Spinal cord (tissue), 10 donors: ENCODE results near the gene PCBP2. TPM values are rescaled to one million over a fixed set of nuclear protein-coding genes. Genes with fewer than 3 reads are reported as not detected.

Experiments
- DNase-seq, 6 donors: peaks; one replicate each; pipeline versions ENCODE4 v3.0.0 to v3.0.0-alpha.2; 2013 to 2015; ENCODE audit warnings: low spot score in 6 of 6, low read depth in 4 of 6
- H3K27ac ChIP-seq: one replicate; pipeline ENCODE4 v1.5.1; 2013; ENCODE audit warnings: low read depth, low read length, control low read depth
- H3K27me3 ChIP-seq: one replicate; pipeline ENCODE4 v1.6.1; 2013; ENCODE audit warnings: low read length; ENCODE audit not compliant: control insufficient read depth, insufficient read depth
- H3K36me3 ChIP-seq: one replicate; pipeline ENCODE4 v1.6.1; 2013; ENCODE audit warnings: low read length; ENCODE audit not compliant: control insufficient read depth, insufficient read depth
- H3K4me1 ChIP-seq: one replicate; pipeline ENCODE4 v1.6.1; 2013; ENCODE audit warnings: low read length; ENCODE audit not compliant: control insufficient read depth, insufficient read depth
- H3K4me3 ChIP-seq: one replicate; pipeline ENCODE4 v1.5.1; 2013; ENCODE audit warnings: low read depth, low read length, control low read depth
- H3K9me3 ChIP-seq: one replicate; pipeline ENCODE4 v1.6.1; 2013; ENCODE audit warnings: low read length; ENCODE audit not compliant: control insufficient read depth, insufficient read depth
- WGBS: methylation state at CpG from one replicate; pipeline ENCODE4 v1.1.5; 2013; ENCODE audit warnings: missing lambda C conversion rate; ENCODE audit not compliant: insufficient coverage; 5-methylcytosine and 5-hydroxymethylcytosine counted together
- polyA plus RNA-seq, 2 donors: library from polyadenylated mRNA; unstranded; fragments of 120-200 nt; gene quantifications; one replicate each; pipeline ENCODE4 v1.2.1, GENCODE V29; 2013; ENCODE audit not compliant: insufficient read length in 2 of 2
- total RNA-seq, 2 donors: library from RNA; depleted of rRNA in 1 of 2; stranded (reverse); fragments of 120-200 nt in 1 of 2; fragments of >200 nt in 1 of 2; gene quantifications; one replicate each; pipeline versions ENCODE4 v1.2.3 to v1.2.4, GENCODE V29; 2013 to 2014
- donor health status: healthy.

Gene PCBP2
- total and polyA plus RNA-seq, 4 donors, result 287 to 700 (median 525) TPM

DNA sequence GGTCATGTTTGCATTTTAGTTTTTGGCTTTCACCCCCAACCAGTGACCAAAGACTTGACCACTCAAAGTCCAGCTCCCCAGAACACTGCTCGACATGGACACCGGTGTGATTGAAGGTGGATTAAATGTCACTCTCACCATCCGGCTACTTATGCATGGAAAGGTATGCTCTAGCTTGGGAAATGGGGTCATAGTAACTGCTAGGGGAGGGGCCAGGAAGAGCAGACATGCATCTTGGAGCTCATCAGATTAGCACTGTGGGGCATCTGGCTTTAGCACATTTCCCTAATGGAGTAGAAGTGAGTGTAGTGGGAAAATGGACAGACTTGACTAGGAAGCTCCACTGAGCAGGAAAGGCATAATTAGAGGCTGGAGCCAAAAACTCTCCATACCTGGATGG lies 2.8 kb downstream of the PCBP2 start:
- H3K9me3 ChIP-seq, result no peaks in the 10 kb centered on the region
- no peak overlapping the region for H3K4me3 ChIP-seq
- no peak for DNase-seq
- no CpG with 5 or more reads among the region's 3 CpGs for WGBS
- no peak overlapping the region for H3K27ac ChIP-seq
- H3K4me1 ChIP-seq, result no peaks in the 10 kb centered on the region
- peaks cover 38% of the 10 kb centered on the region for H3K36me3 ChIP-seq
- no peaks in the 10 kb centered on the region for H3K27me3 ChIP-seq

DNA sequence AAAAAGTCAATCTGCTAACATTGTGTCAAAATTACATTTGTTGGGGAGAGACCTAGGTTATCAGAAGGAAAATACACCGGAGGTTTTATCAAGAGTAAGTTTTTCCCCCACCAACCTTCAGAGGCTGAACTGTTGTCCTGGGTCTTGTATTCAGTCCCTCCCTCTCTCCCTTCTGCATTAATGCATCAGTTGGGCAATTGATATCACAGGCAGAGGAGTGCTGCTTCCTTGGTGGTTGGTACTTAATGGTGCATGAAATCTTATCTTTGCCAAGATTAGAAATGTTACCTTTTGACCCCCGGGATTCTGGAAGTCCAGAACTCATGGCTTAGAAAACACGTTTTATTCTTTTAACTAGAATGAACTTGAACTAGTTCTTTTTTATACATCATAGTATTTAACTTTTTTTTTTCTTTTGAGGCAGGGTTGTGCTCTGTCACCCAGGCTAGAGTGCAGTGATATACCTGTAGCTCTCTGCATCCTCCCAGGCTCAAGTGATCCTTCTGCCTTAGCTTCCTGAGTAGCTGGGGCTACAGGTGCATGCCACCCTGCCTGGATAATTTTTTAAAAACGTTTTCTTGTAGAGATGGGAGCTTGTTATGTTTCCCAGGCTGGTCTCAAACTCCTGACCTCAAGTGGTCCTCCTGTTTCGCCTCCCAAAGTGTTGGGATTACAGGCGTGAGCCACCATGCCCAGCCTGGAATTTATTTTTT lies 4.9 kb downstream of the PCBP2 start:
- no peak overlapping the region for H3K27ac ChIP-seq
- H3K4me3 ChIP-seq, result no peak overlapping the region
- no peak for DNase-seq
- 93% methylated on average over 2 of the region's 6 CpGs for WGBS
- H3K36me3 ChIP-seq, result peaks cover 57% of the 10 kb centered on the region
- no peaks in the 10 kb centered on the region for H3K27me3 ChIP-seq
- no peaks in the 10 kb centered on the region for H3K9me3 ChIP-seq
- H3K4me1 ChIP-seq, result no peaks in the 10 kb centered on the region

DNA sequence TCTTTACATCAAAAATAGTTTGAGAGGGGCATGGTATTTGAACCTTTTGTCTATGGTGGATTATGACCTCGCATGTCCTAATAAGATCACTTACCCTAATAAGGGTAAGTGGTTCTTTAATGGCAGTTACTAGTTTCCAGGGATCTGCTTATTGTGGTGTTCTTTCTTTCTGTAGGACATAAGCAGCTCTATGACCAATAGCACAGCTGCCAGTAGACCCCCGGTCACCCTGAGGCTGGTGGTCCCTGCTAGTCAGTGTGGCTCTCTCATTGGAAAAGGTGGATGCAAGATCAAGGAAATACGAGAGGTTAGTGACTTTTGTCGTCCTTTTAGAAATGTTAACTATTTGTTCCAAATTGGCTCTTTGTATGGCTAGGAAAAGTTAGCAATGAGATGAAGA lies 7.2 kb downstream of the PCBP2 start:
- WGBS, result 65% methylated on average over 2 of the region's 4 CpGs
- Histone ChIP-seq H3K36me3 (peaks cover 68% of the 10 kb centered on the region), H3K4me1 (no peaks in the 10 kb centered on the region), H3K9me3 (no peaks in the 10 kb centered on the region), H3K4me3 (no peak overlapping the region), H3K27me3 (no peaks in the 10 kb centered on the region), H3K27ac (no peak overlapping the region)
- DNase-seq, result no peak

DNA sequence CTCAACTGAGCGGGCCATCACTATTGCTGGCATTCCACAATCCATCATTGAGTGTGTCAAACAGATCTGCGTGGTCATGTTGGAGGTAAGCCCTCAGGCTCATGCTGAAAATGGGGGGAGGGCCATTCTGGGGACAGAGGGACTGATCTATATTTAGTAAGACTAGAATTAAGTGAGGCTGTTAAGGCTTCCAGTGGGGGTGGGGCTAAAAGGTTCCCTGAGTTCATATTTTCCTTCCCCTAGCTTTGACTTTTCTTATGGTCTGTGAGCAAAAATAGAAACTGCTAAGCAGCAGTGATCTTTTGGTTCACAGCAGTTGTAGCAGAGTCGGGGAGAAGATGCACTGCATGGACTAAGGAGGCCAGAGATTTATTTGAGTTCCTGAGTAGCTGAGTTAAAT lies 9.2 kb downstream of the PCBP2 start:
- H3K4me1 ChIP-seq, result no peaks in the 10 kb centered on the region
- H3K27ac ChIP-seq, result no peak overlapping the region
- peaks cover 66% of the 10 kb centered on the region for H3K36me3 ChIP-seq
- H3K9me3 ChIP-seq, result no peaks in the 10 kb centered on the region
- H3K27me3 ChIP-seq, result no peaks in the 10 kb centered on the region
- no peak for DNase-seq
- WGBS, result 95% methylated on average over 2 of the region's 3 CpGs
- H3K4me3 ChIP-seq, result no peak overlapping the region

DNA sequence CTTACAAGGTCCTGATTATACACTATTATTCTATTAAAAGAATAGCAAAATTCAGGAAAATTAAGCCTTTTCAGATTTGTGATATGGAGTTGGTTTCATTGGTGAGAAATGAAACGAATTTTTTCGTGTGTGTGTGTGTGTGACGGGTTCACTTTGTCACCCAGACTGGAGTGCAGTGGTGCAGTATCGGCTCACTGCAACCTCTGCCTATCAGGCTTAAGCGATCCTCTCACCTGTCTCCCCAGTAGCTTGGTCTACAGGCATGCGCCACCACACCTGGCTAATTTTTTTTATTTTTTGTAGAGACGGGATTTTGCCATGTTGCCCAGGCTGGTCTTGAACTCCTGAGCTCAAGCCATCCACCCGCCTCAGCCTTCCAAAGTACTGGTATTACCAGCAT lies 9.7 kb downstream of the PCBP2 start:
- 91% methylated on average over 4 of the region's 8 CpGs for WGBS
- no peaks in the 10 kb centered on the region for H3K9me3 ChIP-seq
- no peak overlapping the region for H3K27ac ChIP-seq

DNA sequence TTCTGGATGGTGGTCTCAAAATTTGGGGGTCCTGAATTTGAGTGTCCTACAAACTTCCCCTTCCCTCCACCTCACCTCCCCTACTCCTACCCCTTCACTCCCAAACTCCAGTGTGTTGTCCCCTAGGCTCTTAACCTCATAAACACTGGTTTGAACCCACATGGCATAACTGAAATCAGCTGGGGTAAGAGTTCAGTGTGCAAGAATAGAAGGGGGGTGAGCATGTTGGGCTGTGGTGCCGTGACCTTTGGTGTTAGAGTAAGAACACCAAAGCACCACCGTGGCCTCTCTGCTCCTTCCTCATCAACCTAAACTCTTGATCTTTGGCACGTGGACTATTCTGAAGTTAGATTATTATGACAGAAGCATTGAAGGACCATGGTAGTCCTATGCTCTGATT lies 11.0 kb downstream of the PCBP2 start:
- Histone ChIP-seq H3K9me3 (no peaks in the 10 kb centered on the region), H3K4me3 (no peak overlapping the region), H3K27ac (no peak overlapping the region), H3K27me3 (no peaks in the 10 kb centered on the region), H3K36me3 (peaks cover 64% of the 10 kb centered on the region), H3K4me1 (no peaks in the 10 kb centered on the region)
- WGBS, result no CpG with 5 or more reads among the region's 3 CpGs
- no peak for DNase-seq

More for the DNA sequence above, 9.7 kb downstream of the PCBP2 start:
- H3K36me3 ChIP-seq, result peaks cover 62% of the 10 kb centered on the region
- no peaks in the 10 kb centered on the region for H3K27me3 ChIP-seq
- no peaks in the 10 kb centered on the region for H3K4me1 ChIP-seq
- DNase-seq, result no peak
- H3K4me3 ChIP-seq, result no peak overlapping the region

DNA sequence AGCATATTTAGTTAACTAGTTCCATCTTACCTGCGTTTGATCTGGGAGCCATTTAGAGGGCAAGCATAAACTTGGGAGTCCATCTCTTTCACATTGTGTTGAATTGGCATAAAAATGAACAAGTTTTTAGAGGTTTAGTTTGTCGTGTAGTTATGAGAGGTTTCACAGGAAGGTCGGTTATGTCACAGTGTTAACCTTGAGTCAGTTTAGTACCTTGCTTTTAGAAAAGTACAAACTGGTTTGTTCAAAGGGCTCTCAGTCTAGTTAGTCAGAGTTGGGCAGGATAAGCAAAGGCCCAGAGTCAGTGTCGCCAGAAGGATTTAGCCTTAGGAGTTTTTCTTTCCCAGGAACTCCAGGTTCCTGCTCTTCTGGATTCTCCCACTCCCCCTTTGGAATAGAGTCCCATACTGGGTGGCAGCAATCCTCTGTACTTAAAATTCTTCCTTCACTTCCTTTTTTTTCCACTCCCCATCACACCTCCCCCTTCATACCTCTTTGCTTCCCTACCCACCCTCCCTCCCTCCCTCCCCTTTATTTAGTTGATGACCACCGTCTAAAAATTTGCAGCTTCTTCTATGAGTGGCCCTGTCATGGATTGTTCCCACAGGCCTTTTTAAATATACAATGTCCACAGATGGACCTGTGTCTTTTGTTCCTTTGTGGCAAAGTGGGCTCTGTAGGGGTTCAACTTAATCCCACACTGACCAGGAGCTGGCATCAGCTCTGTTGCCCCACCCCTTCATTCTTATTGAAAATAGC lies 12.1 kb downstream of the PCBP2 start:
- WGBS, result 83% methylated on average over 4 of the region's 5 CpGs
- peaks cover 65% of the 10 kb centered on the region for H3K36me3 ChIP-seq
- DNase-seq, result no peak
- H3K9me3 ChIP-seq, result no peaks in the 10 kb centered on the region
- H3K27ac ChIP-seq, result no peak overlapping the region
- H3K27me3 ChIP-seq, result no peaks in the 10 kb centered on the region
- no peak overlapping the region for H3K4me3 ChIP-seq
- H3K4me1 ChIP-seq, result no peaks in the 10 kb centered on the region

DNA sequence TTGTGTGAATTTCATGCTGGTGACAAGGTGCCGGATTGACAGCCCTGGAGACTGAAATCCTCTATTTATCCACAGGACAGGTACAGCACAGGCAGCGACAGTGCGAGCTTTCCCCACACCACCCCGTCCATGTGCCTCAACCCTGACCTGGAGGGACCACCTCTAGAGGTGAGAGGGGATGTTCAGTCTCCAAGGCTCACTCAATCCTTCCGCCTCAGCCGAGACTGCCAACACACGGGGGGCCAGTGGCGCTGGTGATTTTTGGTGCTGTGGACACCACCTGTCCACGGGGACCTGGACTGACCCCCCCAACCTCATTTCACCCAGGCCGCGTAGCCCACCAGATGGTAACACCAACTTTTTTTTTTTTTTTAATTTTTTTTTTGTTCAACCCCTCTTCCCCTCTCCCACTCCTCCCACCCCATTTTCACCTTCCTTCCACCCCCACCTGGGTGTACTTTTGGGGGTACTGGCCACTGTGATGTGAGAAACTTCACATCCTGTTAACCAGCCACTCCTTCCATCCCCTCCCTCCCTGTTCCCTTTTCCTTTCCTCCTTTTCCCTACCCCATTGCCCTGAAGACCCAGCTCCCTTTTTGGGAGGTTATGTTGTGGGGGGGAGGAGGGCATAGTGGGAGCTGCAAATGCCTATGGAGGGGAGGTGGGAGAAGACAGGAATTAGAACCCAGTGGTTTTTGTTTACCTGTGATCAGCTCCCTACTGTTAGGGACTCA lies 12.9 kb downstream of the PCBP2 start:
- H3K4me3 ChIP-seq, result no peak overlapping the region
- DNase-seq, result no peak
- no peak overlapping the region for H3K27ac ChIP-seq
- no peaks in the 10 kb centered on the region for H3K9me3 ChIP-seq
- H3K27me3 ChIP-seq, result no peaks in the 10 kb centered on the region
- WGBS, result 85% methylated on average over 5 of the region's 11 CpGs
- no peaks in the 10 kb centered on the region for H3K4me1 ChIP-seq
- peaks cover 68% of the 10 kb centered on the region for H3K36me3 ChIP-seq

DNA sequence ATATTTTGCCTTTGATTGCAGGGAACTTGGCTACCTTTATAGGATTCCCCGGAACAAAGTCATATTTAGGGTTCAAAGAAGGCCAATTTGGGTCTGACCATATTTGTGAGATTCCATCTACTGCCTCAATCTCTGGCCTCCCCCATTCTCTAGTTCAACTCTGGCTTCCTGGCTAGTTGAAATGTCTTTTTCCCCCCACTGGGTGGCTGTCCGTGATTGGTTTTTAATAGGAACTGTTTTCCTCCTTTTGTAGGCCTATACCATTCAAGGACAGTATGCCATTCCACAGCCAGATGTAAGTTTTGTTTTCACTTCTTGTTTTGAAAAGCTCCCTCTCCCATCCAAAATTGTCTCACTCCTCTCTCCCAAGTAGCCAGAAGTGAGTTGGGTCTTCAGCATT lies 13.8 kb downstream of the PCBP2 start:
- no peaks in the 10 kb centered on the region for H3K9me3 ChIP-seq
- peaks cover 68% of the 10 kb centered on the region for H3K36me3 ChIP-seq
- no CpG with 5 or more reads among the region's 2 CpGs for WGBS
- H3K27me3 ChIP-seq, result no peaks in the 10 kb centered on the region
- H3K27ac ChIP-seq, result no peak overlapping the region
- H3K4me3 ChIP-seq, result no peak overlapping the region
- no peaks in the 10 kb centered on the region for H3K4me1 ChIP-seq
- DNase-seq, result no peak
